H1 (cell line): Measurements from ENCODE around the gene CPSF4L. TPM values are rescaled to one million over a fixed set of nuclear protein-coding genes. Genes with fewer than 3 reads are reported as not detected.

Source experiments
- CTCF ChIA-PET: fragments of 300-600 bp; sonication (Branson Sonifier 250); formaldehyde crosslinking; loops from one replicate; lab custom pipeline; 2021; ENCODE audit not compliant: partially characterized antibody; lab: Charles Lee
- POLR2A ChIA-PET: fragments of 300-600 bp; sonication (Branson Sonifier 250); formaldehyde crosslinking; loops from one replicate; lab custom pipeline; 2021; ENCODE audit warnings: inconsistent platforms; ENCODE audit not compliant: partially characterized antibody; lab: Charles Lee
- DNase-seq, 2 experiments: peaks; one replicate each; pipeline versions ENCODE4 v3.0.0 to v3.0.0-alpha.2; 2010 to 2022; ENCODE audit warnings: low spot score in 2 of 2, low read depth in 1 of 2, mixed read lengths in 1 of 2
- FAIRE-seq: peaks from 2 replicates; lab custom pipeline; 2011; peaks lifted over from hg19 to GRCh38; lab: Jason Lieb, UNC
- H2AFZ ChIP-seq: 2 replicates; pipeline ENCODE4 v1.8.1; 2012; ENCODE audit warnings: low read length, inconsistent platforms
- H2AK5ac ChIP-seq: 2 replicates; pipeline ENCODE4 v1.6.1; 2013; ENCODE audit warnings: low read depth, low read length
- H2BK120ac ChIP-seq: replicated peaks from 2 replicates; pipeline ENCODE3; 2013; ENCODE audit warnings: low read depth, low read length, inconsistent platforms
- H2BK12ac ChIP-seq: 2 replicates; pipeline ENCODE4 v1.6.1; 2013; ENCODE audit warnings: low read depth, low read length
- H2BK15ac ChIP-seq: 2 replicates; pipeline ENCODE4 v1.6.1; 2013; ENCODE audit warnings: low read length
- H2BK20ac ChIP-seq: 2 replicates; pipeline ENCODE4 v1.6.1; 2013; ENCODE audit warnings: low read length
- H2BK5ac ChIP-seq: 2 replicates; pipeline ENCODE4 v1.6.1; 2013; ENCODE audit warnings: low read depth, low read length
- H3K14ac ChIP-seq: 2 replicates; pipeline ENCODE4 v1.6.1; 2013; ENCODE audit warnings: inconsistent platforms; ENCODE audit not compliant: insufficient read length
- H3K18ac ChIP-seq: 2 replicates; pipeline ENCODE4 v1.6.1; 2013; ENCODE audit warnings: low read length; ENCODE audit errors: extremely low read depth
- H3K23ac ChIP-seq: 2 replicates; pipeline ENCODE4 v1.6.1; 2013; ENCODE audit warnings: inconsistent platforms; ENCODE audit not compliant: insufficient read length
- H3K23me2 ChIP-seq: 2 replicates; pipeline ENCODE4 v1.6.1; 2013; ENCODE audit warnings: low read depth, low read length
- H3K27ac ChIP-seq: 2 replicates; pipeline ENCODE4 v1.6.1; 2011; ENCODE audit warnings: low read depth, low read length, inconsistent platforms
- H3K27me3 ChIP-seq, 4 experiments: replicated peaks in 1 of 4; 1 replicate in 1 of 4; 2 replicates in 3 of 4; pipeline versions ENCODE4 v1.6.1 to v1.8.1; 2011 to 2013; ENCODE audit warnings: low read length in 3 of 4, mild to moderate bottlenecking in 3 of 4, inconsistent platforms in 2 of 4, mixed read lengths in 2 of 4, moderate library complexity in 1 of 4; ENCODE audit not compliant: control insufficient read depth in 3 of 4, insufficient read depth in 3 of 4; ENCODE audit errors: extremely low read depth in 1 of 4
- H3K36me3 ChIP-seq, 4 experiments: 2 replicates each; pipeline versions ENCODE4 v1.6.1 to v1.8.1; 2011 to 2013; ENCODE audit warnings: mild to moderate bottlenecking in 4 of 4, low read length in 3 of 4, moderate library complexity in 2 of 4, control low read depth in 1 of 4, inconsistent platforms in 1 of 4; ENCODE audit not compliant: insufficient read depth in 4 of 4, control insufficient read depth in 2 of 4
- H3K4ac ChIP-seq: replicated peaks from 2 replicates; pipeline ENCODE3; 2013; ENCODE audit warnings: low read length, low read depth, mixed read lengths, inconsistent platforms; ENCODE audit not compliant: insufficient read length
- H3K4me1 ChIP-seq, 4 experiments: replicated peaks in 1 of 4; 1 replicate in 1 of 4; 2 replicates in 3 of 4; pipeline versions ENCODE4 v1.6.1 to v1.8.1; 2011 to 2013; ENCODE audit warnings: low read length in 3 of 4, inconsistent platforms in 2 of 4, mixed read lengths in 1 of 4; ENCODE audit not compliant: insufficient read depth in 4 of 4, control insufficient read depth in 3 of 4
- H3K4me2 ChIP-seq, 2 experiments: 2 replicates each; pipeline versions ENCODE4 v1.6.1 to v1.8.1; 2011 to 2013; ENCODE audit warnings: low read depth in 2 of 2, low read length in 2 of 2, control low read depth in 1 of 2, inconsistent platforms in 1 of 2, mild to moderate bottlenecking in 1 of 2; ENCODE audit not compliant: insufficient read depth in 1 of 2
- H3K4me3 ChIP-seq, 4 experiments: fragments of 200-600, 300-600 bp in 1 of 4; sonication (generic), shearing (Covaris generic), sonication (Bioruptor Twin) in 1 of 4; 2 replicates each; pipeline versions ENCODE4 v1.5.1 to v1.8.1; 2011 to 2016; ENCODE audit warnings: low read length in 4 of 4, low read depth in 3 of 4, control low read depth in 2 of 4, inconsistent platforms in 2 of 4, mild to moderate bottlenecking in 2 of 4, mixed read lengths in 1 of 4, moderate library complexity in 1 of 4; ENCODE audit not compliant: insufficient read depth in 2 of 4; ENCODE audit errors: extremely low read depth in 1 of 4
- H3K56ac ChIP-seq: replicated peaks from 2 replicates; pipeline ENCODE3; 2013; ENCODE audit warnings: low read depth, mild to moderate bottlenecking, mixed read lengths, low read length, inconsistent platforms; ENCODE audit not compliant: insufficient read length
- H3K79me1 ChIP-seq: 2 replicates; pipeline ENCODE4 v1.6.1; 2013; ENCODE audit warnings: low read depth, low read length, control low read depth
- H3K79me2 ChIP-seq, 2 experiments: 2 replicates each; pipeline versions ENCODE4 v1.6.1 to v1.8.1; 2012 to 2013; ENCODE audit warnings: low read length in 2 of 2, mild to moderate bottlenecking in 2 of 2, inconsistent platforms in 1 of 2; ENCODE audit not compliant: insufficient read depth in 2 of 2, control insufficient read depth in 1 of 2
- H3K9ac ChIP-seq, 4 experiments: replicated peaks in 1 of 4; 1 replicate in 1 of 4; 2 replicates in 3 of 4; pipeline versions ENCODE4 v1.6.1 to v1.8.1; 2011 to 2013; ENCODE audit warnings: low read depth in 3 of 4, low read length in 3 of 4, control low read depth in 2 of 4, mild to moderate bottlenecking in 2 of 4, moderate library complexity in 2 of 4, inconsistent platforms in 1 of 4; ENCODE audit errors: extremely low read depth in 1 of 4
- H3K9me3 ChIP-seq, 2 experiments: 2 replicates each; pipeline versions ENCODE4 v1.6.1 to v1.8.1; 2012 to 2013; ENCODE audit warnings: mild to moderate bottlenecking in 2 of 2, moderate library complexity in 2 of 2, control low read depth in 1 of 2, inconsistent platforms in 1 of 2, low read depth in 1 of 2, low read length in 1 of 2, mixed read lengths in 1 of 2; ENCODE audit not compliant: insufficient read depth in 2 of 2
- H4K20me1 ChIP-seq, 2 experiments: replicated peaks in 1 of 2; 2 replicates each; pipeline versions ENCODE3 to v1.8.1; 2011 to 2013; ENCODE audit warnings: inconsistent platforms in 2 of 2, low read length in 2 of 2, mild to moderate bottlenecking in 1 of 2; ENCODE audit not compliant: insufficient read depth in 2 of 2, control insufficient read depth in 1 of 2
- H4K5ac ChIP-seq: 2 replicates; pipeline ENCODE4 v1.6.1; 2013; ENCODE audit warnings: low read length, low read depth, mixed read lengths, inconsistent platforms; ENCODE audit not compliant: insufficient read length
- H4K8ac ChIP-seq: 2 replicates; pipeline ENCODE4 v1.8.0; 2013; ENCODE audit warnings: mild to moderate bottlenecking, moderate library complexity, low read length, inconsistent platforms; ENCODE audit not compliant: insufficient read depth; ENCODE audit errors: extremely low read depth
- H4K91ac ChIP-seq: replicated peaks from 2 replicates; pipeline ENCODE3; 2013; ENCODE audit warnings: low read length, mixed read lengths, inconsistent platforms; ENCODE audit not compliant: insufficient read length
- E2F6 ChIP-seq: IDR thresholded peaks from 2 replicates; pipeline ENCODE4 v1.6.1; 2012; ENCODE audit warnings: inconsistent platforms
- EP300 ChIP-seq, 2 experiments: IDR thresholded peaks; 1 replicate in 1 of 2; 2 replicates in 1 of 2; pipeline ENCODE4 v1.6.1; 2011 to 2012; ENCODE audit warnings: low read depth in 2 of 2, low read length in 2 of 2, mild to moderate bottlenecking in 2 of 2, borderline replicate concordance in 1 of 2, inconsistent platforms in 1 of 2, moderate library complexity in 1 of 2
- JUN ChIP-seq: IDR thresholded peaks from 2 replicates; pipeline ENCODE4 v1.6.1; 2011; ENCODE audit warnings: low read depth, mild to moderate bottlenecking, improper control_type of control experiment, low read length
- JUND ChIP-seq: IDR thresholded peaks from 2 replicates; pipeline ENCODE4 v1.6.1; 2011; ENCODE audit warnings: mild to moderate bottlenecking, improper control_type of control experiment, low read length
- KDM4A ChIP-seq: IDR thresholded peaks from one replicate; pipeline ENCODE4 v1.7.1; 2012; ENCODE audit warnings: low read depth, mild to moderate bottlenecking, moderate library complexity, low read length, inconsistent platforms; ENCODE audit not compliant: severe bottlenecking
- RFX5 ChIP-seq: IDR thresholded peaks from 2 replicates; pipeline ENCODE4 v1.6.1; 2011; ENCODE audit warnings: low read depth, low read length, improper control_type of control experiment, borderline replicate concordance
- RNF2 ChIP-seq: fragments of 200-900, 300-1000 bp; sonication (generic); IDR thresholded peaks from 2 replicates; pipeline ENCODE4 v1.7.1; 2016; ENCODE audit warnings: borderline replicate concordance, low read depth, mild to moderate bottlenecking, antibody characterized with exemption, low read length; ENCODE audit not compliant: poor library complexity, severe bottlenecking; ENCODE audit errors: missing control alignments
- RXRA ChIP-seq: IDR thresholded peaks from 2 replicates; pipeline ENCODE4 v1.6.1; 2011; ENCODE audit warnings: low read depth, mild to moderate bottlenecking, low read length, moderate library complexity; ENCODE audit not compliant: insufficient read depth
- SAP30 ChIP-seq: fragments of 300-600 bp; sonication (generic); IDR thresholded peaks from 2 replicates; pipeline ENCODE4 v1.7.1; 2012; ENCODE audit warnings: low read length, moderate library complexity, mild to moderate bottlenecking, inconsistent platforms; ENCODE audit not compliant: insufficient read depth, insufficient replicate concordance
- SP2 ChIP-seq: IDR thresholded peaks from 2 replicates; pipeline ENCODE4 v1.6.1; 2012; ENCODE audit warnings: mild to moderate bottlenecking, low read length, inconsistent platforms
- SRF ChIP-seq: IDR thresholded peaks from 2 replicates; pipeline ENCODE4 v1.6.1; 2011; ENCODE audit warnings: mild to moderate bottlenecking, low read depth, low read length, moderate library complexity
- WGBS, 2 experiments: shearing (Covaris generic) in 1 of 2; methylation state at CpG; one replicate each; pipeline versions ENCODE4 v1.1.6 to v1.1.7; 2013 to 2015; ENCODE audit warnings: low lambda C conversion rate in 2 of 2, mixed read lengths in 2 of 2, inconsistent platforms in 1 of 2, low coverage in 1 of 2, missing lambda C conversion rate in 1 of 2; ENCODE audit not compliant: insufficient replicate concordance in 2 of 2, insufficient coverage in 1 of 2, insufficient read length in 1 of 2; ENCODE audit errors: extremely low coverage in 1 of 2, missing lambda C conversion rate in 1 of 2; 5-methylcytosine and 5-hydroxymethylcytosine counted together
- polyA plus RNA-seq, 7 experiments: library from polyadenylated mRNA; depleted of rRNA in 3 of 7; stranded (reverse) in 5 of 7; unstranded in 2 of 7; fragments of >200 nt in 5 of 7; fragments of 200-250 nt in 2 of 7; gene quantifications; 1 replicate in 5 of 7; 2 replicates in 1 of 7; 4 replicates in 1 of 7; pipeline versions ENCODE4 v1.2.1 to v1.2.3, GENCODE V29; 2011 to 2013; ENCODE audit warnings: missing spikeins in 2 of 7, mixed read lengths in 2 of 7
- total RNA-seq: library from RNA; stranded (reverse); fragmentation: NEBNext Ultra II Directional; extraction: Animal tissue kit (Norgen Biotek cat#: 25700); gene quantifications from 2 replicates; pipeline ENCODE4 v1.2.1, GENCODE V29; 2021
- TF ChIP-seq, protein P1 (sequence below): IDR thresholded peaks from 2 replicates; pipeline ENCODE4 v1.6.1; 2012; ENCODE audit warnings: inconsistent platforms

Gene CPSF4L
- total and polyA plus RNA-seq, 2 of the 8 experiments (the other 6 are each of a cell fraction or from before 2014, with no cell fraction given) = not detected

DNA sequence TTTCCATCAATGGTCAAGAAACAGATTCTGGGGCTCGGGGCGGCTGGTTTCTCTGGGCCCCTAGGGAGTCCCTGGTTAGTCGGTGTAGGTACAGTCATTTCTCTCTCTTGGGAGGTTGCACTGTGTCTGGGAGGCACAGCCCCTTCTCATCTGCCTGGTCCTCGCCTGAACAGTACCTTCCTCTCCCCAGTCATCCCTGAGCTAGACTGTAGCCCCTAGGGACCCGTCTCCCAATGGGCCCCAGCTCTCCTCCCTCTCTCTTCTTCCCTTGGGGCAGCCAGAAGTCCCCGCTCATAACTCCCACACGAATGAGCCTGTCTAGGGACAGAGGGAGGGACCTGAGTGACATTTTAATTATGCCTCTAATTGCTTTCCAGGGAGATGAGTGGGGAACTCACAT, 20.2 kb upstream of the CPSF4L start:
- Histone ChIP-seq H2BK5ac (no peak overlapping the region), H3K4ac (no peak overlapping the region), H2AFZ (no peak overlapping the region), H3K23ac (no peak overlapping the region), H3K27me3 (no peaks in the 10 kb centered on the region), H3K4me2 (no peak overlapping the region), H3K9ac (no peak overlapping the region), H3K18ac (no peak overlapping the region), H4K91ac (no peak overlapping the region), H3K4me3 (no peak overlapping the region), H2BK15ac (no peak overlapping the region), H2BK120ac (no peak overlapping the region), H4K20me1 (no peaks in the 10 kb centered on the region), H3K79me1 (peaks cover 2% of the 10 kb centered on the region; the same call in 1 of the 2 replicates), H2BK20ac (no peak overlapping the region), H3K4me1 (peaks cover 0 to 13% (median 7%) of the 10 kb centered on the region in 4 experiments; a peak in 6 of 7 replicates), H3K27ac (no peak overlapping the region), H2BK12ac (no peak overlapping the region), H3K14ac (no peak overlapping the region), H3K9me3 (no peaks in the 10 kb centered on the region), H4K5ac (no peak overlapping the region), H3K23me2 (no peaks in the 10 kb centered on the region), H3K36me3 (peaks cover 0 to 6% (median 2%) of the 10 kb centered on the region in 4 experiments; a peak in 3 of 8 replicates), H3K56ac (no peak overlapping the region), H4K8ac (peak overlapping the region; percentile 71; the same call in 1 of the 2 replicates), H3K79me2 (no peaks in the 10 kb centered on the region), H2AK5ac (no peak overlapping the region)
- ChIA-PET CTCF (interaction anchor here (0.7 to 5.2 kb wide), 11 partner anchors 9 to 110 kb away, joined by 3 to 28 read pairs (median 4); partner anchors contain the start of gene CDC42EP4), POLR2A (interaction anchor here (0.9 kb wide), 1 partner anchor 60 kb away, joined by 3 read pairs; no protein-coding TSS in a partner anchor)
- 90% methylated on average over 7 of the region's 7 CpGs; no CpG with 5 or more reads in 1 of the 2 experiments for WGBS, 2 experiments
- DNase-seq (no peak), FAIRE-seq (no peak)
- TF ChIP-seq, protein P1, sequence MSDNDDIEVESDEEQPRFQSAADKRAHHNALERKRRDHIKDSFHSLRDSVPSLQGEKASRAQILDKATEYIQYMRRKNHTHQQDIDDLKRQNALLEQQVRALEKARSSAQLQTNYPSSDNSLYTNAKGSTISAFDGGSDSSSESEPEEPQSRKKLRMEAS = no peak
- TF ChIP-seq SP2 = no peak
- TF ChIP-seq SAP30 = no peak
- no peak for TF ChIP-seq EP300 (IDR thresholded peaks at IDR 0.05; ENCODE audit: borderline replicate concordance in 1 of 2, low read depth in 2 of 2, low read length in 2 of 2)
- no peak for TF ChIP-seq RFX5
- TF ChIP-seq RNF2 = no peak
- TF ChIP-seq E2F6 = no peak
- no peak for TF ChIP-seq KDM4A
- no peak for TF ChIP-seq RXRA
- TF ChIP-seq SRF = no peak
- no peak for TF ChIP-seq JUND
- TF ChIP-seq JUN = no peak
